C4-2B (cell line): ENCODE results near the gene NEMP1.

Experiments used
- ZFX ChIP-seq: fragments of 450-650 bp; IDR thresholded peaks from 2 replicates; pipeline ENCODE4 v1.6.1; 2017
- TF ChIP-seq, protein P1 (sequence below): fragments of 450-650 bp; conservative IDR thresholded peaks from 2 replicates; pipeline ENCODE4 v1.5.1; 2017; ENCODE audit warnings: mild to moderate bottlenecking

GRCh38 chr12:57042695-57043094 is 35.9 kb downstream of the NEMP1 start:
- TF ChIP-seq, protein P1, sequence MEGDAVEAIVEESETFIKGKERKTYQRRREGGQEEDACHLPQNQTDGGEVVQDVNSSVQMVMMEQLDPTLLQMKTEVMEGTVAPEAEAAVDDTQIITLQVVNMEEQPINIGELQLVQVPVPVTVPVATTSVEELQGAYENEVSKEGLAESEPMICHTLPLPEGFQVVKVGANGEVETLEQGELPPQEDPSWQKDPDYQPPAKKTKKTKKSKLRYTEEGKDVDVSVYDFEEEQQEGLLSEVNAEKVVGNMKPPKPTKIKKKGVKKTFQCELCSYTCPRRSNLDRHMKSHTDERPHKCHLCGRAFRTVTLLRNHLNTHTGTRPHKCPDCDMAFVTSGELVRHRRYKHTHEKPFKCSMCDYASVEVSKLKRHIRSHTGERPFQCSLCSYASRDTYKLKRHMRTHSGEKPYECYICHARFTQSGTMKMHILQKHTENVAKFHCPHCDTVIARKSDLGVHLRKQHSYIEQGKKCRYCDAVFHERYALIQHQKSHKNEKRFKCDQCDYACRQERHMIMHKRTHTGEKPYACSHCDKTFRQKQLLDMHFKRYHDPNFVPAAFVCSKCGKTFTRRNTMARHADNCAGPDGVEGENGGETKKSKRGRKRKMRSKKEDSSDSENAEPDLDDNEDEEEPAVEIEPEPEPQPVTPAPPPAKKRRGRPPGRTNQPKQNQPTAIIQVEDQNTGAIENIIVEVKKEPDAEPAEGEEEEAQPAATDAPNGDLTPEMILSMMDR: no peak
- no peak for TF ChIP-seq ZFX
